Measurements from ENCODE around the gene UGCG. TPM values are rescaled to one million over a fixed set of nuclear protein-coding genes. Genes with fewer than 3 reads are reported as not detected.

Gene UGCG
- total RNA-seq, 4 donors from 2014 or later: 31.4 to 131 (median 46.7) TPM

DNA sequence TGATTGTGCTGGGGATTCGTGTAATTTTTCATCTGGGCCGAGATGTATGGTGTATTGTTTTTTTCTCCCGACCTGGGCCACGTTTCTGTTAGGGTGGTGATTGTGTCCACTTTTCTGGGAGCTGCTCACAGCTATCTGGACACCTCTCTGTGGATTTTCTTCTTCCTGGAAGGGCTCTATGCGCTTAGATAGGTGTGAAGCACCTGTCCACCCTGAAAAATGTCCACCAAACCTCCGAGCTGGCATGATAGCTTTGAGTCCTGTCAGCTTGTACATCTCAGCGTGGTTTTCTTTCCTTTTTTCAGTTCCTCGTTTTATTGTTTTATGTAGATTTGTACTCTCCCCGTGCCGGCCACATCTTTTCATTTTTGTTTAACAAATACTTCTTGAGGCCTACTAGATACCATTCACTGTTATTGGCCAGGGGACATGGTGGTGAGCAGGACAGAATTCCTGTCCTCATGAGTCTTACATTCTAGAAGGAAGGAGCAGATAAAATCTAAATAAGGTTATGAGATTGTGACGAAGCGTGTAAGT, 1.1 kb downstream of the UGCG start:
- no peaks in the 10 kb centered on the region for H3K9me3 ChIP-seq
- H3K4me1 ChIP-seq: peaks cover 13 to 65% (median 41%) of the 10 kb centered on the region in 3 donors
- H3K27me3 ChIP-seq: no peaks in the 10 kb centered on the region

DNA sequence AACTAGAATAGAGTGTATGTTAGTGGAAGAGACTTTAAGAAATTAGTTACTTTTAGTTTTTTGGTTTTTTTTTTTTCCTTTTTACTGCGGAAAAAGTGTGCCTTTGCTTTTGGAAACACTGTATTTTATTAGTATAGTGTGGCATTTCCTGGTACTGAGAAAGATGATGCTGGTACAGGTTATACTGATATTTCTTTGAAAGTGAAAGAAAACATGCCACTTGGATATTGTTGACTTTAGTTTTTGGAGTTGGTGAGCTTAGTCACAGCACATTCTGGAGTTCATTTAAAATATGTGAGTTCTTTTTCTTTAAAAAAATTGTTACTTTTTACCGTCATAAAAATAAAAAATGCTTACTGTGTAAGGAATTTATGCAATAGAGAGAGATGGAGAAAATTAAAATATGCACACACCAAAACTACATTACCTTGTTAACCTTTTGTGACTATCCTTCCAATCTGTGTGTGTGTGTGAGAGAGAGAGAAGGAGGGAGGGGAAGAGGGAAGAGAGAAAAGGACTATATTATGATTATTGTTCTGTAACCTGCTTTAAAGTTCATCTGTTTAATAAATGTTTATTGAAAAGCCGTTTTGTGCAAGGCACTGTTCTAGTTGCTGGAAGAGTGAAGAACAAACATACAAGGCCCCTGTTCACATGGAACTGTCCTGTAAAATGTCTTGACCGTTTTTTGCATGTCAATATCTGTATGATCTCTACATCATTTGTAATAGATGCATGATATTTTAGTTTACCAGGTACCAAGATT, 1.9 kb downstream of the UGCG start:
- TF ChIP-seq, protein P1, sequence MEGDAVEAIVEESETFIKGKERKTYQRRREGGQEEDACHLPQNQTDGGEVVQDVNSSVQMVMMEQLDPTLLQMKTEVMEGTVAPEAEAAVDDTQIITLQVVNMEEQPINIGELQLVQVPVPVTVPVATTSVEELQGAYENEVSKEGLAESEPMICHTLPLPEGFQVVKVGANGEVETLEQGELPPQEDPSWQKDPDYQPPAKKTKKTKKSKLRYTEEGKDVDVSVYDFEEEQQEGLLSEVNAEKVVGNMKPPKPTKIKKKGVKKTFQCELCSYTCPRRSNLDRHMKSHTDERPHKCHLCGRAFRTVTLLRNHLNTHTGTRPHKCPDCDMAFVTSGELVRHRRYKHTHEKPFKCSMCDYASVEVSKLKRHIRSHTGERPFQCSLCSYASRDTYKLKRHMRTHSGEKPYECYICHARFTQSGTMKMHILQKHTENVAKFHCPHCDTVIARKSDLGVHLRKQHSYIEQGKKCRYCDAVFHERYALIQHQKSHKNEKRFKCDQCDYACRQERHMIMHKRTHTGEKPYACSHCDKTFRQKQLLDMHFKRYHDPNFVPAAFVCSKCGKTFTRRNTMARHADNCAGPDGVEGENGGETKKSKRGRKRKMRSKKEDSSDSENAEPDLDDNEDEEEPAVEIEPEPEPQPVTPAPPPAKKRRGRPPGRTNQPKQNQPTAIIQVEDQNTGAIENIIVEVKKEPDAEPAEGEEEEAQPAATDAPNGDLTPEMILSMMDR (IDR thresholded peaks at IDR 0.05): no peak
- TF ChIP-seq POLR2A (IDR thresholded peaks at IDR 0.05): no peak
- peaks cover 18 to 73% (median 47%) of the 10 kb centered on the region in 3 donors for H3K4me1 ChIP-seq
- no peaks in the 10 kb centered on the region for H3K36me3 ChIP-seq
- intact Hi-C loops (cut with DNase I): no loop called here
- H3K4me3 ChIP-seq: peak overlapping the region; percentile 92 to 96 (median 94)
- no peaks in the 10 kb centered on the region for H3K27me3 ChIP-seq
- DNase-seq: no peak
- H3K27ac ChIP-seq: peak overlapping the region; percentile 97 to 99 (median 98)
- whole genome bisulfite sequencing, 2 donors: 7 to 15% methylated on average over 4 of the region's 4 CpGs
- H3K9me3 ChIP-seq: no peaks in the 10 kb centered on the region

More for the DNA sequence above, 1.1 kb downstream of the UGCG start:
- Histone ChIP-seq H3K27ac (peak overlapping the region; percentile 97 to 99 (median 98)), H3K4me3 (peak overlapping the region; percentile 92 to 96 (median 94)), H3K36me3 (no peaks in the 10 kb centered on the region)
- no peak for DNase-seq
- TF ChIP-seq, protein P1 (IDR thresholded peaks at IDR 0.05): no peak
- peak in 1 of 4 donors; percentile 8 for TF ChIP-seq POLR2A (IDR thresholded peaks at IDR 0.05)
- 1% methylated on average over 11 to 12 of the region's 12 CpGs for WGBS, 2 donors
- intact Hi-C loops (cut with DNase I): no loop called here

- peak overlapping the region in 3 of 4 donors; percentile 2 to 92 (median 22) for H3K4me3 ChIP-seq
- H3K9me3 ChIP-seq: no peaks in the 10 kb centered on the region
- no peaks in the 10 kb centered on the region for H3K36me3 ChIP-seq
- intact Hi-C loops (cut with DNase I): no loop called here
- H3K4me1 ChIP-seq: peaks cover 18 to 85% (median 50%) of the 10 kb centered on the region in 3 donors
- DNase-seq: no peak
- peak overlapping the region in 3 of 4 donors; percentile 5 to 97 (median 15) for H3K27ac ChIP-seq
- H3K27me3 ChIP-seq: no peaks in the 10 kb centered on the region
- WGBS, 2 donors: 63 to 67% methylated on average over 6 of the region's 6 CpGs
- TF ChIP-seq, protein P1 (IDR thresholded peaks at IDR 0.05): no peak
- TF ChIP-seq POLR2A (IDR thresholded peaks at IDR 0.05): no peak
These were observed 3.7 kb downstream of the UGCG start for GRCh38 chr9:111900151-111900857.

DNA sequence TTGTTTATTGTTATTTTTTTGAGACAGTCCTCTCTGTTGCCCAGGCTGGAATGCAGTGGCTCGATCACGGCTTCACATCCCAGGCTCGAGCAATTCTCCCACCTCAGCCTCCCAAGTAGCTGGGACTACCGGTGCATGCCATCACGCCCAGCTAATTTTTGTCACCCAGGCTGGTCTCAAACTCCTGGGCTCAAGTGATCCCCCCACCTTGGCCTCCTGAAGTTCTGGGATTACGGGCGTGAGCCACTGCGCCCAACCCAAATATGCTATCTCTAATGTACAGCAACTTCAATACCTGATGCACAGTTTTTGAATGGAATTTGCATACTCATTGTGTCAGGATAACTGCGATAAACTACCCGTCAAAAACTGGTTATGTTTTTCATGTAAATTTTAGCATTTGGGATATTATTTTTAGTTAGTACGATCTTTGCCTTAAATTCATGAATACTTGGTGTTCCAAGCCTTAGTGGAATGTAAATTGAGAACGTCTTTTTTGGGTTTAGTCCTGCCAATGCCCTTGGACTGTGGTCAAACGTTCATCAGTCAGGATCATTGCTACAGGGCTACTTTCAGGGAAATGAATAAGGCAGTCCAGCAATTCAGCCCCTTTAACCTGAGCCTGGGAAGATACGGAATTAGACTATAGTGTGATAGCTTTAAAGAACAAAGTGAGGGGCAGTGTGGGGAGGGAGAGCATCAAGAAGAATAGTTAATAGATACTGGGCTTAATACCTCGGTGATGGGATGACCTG, 4.4 kb downstream of the UGCG start:
- TF ChIP-seq, protein P1 (IDR thresholded peaks at IDR 0.05): no peak
- no peak for TF ChIP-seq POLR2A (IDR thresholded peaks at IDR 0.05)
- peak overlapping the region in 3 of 4 donors; percentile 15 to 97 (median 45) for H3K27ac ChIP-seq
- no peaks in the 10 kb centered on the region for H3K9me3 ChIP-seq
- no peak for DNase-seq
- 64 to 67% methylated on average over 15 of the region's 15 CpGs for WGBS, 2 donors
- no peaks in the 10 kb centered on the region for H3K27me3 ChIP-seq
- H3K36me3 ChIP-seq: no peaks in the 10 kb centered on the region
- intact Hi-C loops (cut with DNase I): no loop called here
- peak overlapping the region in 3 of 4 donors; percentile 2 to 92 (median 22) for H3K4me3 ChIP-seq
- H3K4me1 ChIP-seq: peaks cover 21 to 84% (median 44%) of the 10 kb centered on the region in 3 donors

Data from esophagus squamous epithelium (tissue), 5 donors.